ENCODE data around the gene EGFR. TPM values are rescaled to one million over a fixed set of nuclear protein-coding genes. Genes with fewer than 3 reads are reported as not detected.

Gene EGFR
- total and polyA plus RNA-seq, 7 donors: 3.6 to 39.7 (median 14.1) TPM

DNA sequence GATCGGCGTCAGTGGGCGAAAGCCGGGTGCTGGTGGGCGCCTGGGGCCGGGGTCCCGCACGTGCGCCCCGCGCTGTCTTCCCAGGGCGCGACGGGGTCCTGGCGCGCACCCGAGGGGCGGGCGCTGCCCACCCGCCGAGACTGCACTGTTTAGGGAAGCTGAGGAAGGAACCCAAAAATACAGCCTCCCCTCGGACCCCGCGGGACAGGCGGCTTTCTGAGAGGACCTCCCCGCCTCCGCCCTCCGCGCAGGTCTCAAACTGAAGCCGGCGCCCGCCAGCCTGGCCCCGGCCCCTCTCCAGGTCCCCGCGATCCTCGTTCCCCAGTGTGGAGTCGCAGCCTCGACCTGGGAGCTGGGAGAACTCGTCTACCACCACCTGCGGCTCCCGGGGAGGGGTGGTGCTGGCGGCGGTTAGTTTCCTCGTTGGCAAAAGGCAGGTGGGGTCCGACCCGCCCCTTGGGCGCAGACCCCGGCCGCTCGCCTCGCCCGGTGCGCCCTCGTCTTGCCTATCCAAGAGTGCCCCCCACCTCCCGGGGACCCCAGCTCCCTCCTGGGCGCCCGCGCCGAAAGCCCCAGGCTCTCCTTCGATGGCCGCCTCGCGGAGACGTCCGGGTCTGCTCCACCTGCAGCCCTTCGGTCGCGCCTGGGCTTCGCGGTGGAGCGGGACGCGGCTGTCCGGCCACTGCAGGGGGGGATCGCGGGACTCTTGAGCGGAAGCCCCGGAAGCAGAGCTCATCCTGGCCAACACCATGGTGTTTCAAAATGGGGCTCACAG, 1.1 kb downstream of the EGFR start:
- TF ChIP-seq, protein P1, sequence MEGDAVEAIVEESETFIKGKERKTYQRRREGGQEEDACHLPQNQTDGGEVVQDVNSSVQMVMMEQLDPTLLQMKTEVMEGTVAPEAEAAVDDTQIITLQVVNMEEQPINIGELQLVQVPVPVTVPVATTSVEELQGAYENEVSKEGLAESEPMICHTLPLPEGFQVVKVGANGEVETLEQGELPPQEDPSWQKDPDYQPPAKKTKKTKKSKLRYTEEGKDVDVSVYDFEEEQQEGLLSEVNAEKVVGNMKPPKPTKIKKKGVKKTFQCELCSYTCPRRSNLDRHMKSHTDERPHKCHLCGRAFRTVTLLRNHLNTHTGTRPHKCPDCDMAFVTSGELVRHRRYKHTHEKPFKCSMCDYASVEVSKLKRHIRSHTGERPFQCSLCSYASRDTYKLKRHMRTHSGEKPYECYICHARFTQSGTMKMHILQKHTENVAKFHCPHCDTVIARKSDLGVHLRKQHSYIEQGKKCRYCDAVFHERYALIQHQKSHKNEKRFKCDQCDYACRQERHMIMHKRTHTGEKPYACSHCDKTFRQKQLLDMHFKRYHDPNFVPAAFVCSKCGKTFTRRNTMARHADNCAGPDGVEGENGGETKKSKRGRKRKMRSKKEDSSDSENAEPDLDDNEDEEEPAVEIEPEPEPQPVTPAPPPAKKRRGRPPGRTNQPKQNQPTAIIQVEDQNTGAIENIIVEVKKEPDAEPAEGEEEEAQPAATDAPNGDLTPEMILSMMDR (IDR thresholded peaks at IDR 0.05): no peak
- peak; percentile 41 to 69 for DNase-seq

DNA sequence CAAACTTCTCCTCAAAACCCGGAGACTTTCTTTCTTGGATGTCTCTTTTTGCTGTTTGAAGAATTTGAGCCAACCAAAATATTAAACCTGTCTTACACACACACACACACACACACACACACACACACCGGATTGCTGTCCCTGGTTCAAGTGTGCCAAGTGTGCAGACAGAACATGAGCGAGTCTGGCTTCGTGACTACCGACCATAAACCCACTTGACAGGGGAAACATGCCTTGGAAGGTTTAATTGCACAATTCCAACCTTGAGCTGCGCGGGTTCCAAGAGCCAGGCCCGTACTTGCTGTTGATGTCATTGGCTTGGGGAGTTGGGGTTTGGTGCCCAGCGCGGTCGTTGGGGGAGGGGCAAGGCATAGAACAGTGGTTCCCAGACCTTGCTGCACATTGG, 1.7 kb downstream of the EGFR start:
- WGBS, 3 donors: 28 to 50% (median 32%) methylated on average over 11 of the region's 11 CpGs
- H3K4me1 ChIP-seq: peaks cover 37% of the 10 kb centered on the region
- peak; percentile 22 to 65 (median 52) for ATAC-seq

More for the DNA sequence above, 1.1 kb downstream of the EGFR start:
- WGBS, 3 donors: 1 to 4% (median 2%) methylated on average over 56 to 78 of the region's 78 CpGs
- no peaks in the 10 kb centered on the region for H3K36me3 ChIP-seq (ENCODE audit: insufficient read depth in 1 of 2, low read depth in 1 of 2)
- no peaks in the 10 kb centered on the region for H3K9me3 ChIP-seq
- ATAC-seq: peak; percentile 39 to 58 (median 49)
- peak overlapping the region; percentile 87 for H3K27ac ChIP-seq
- peaks cover 34% of the 10 kb centered on the region for H3K4me1 ChIP-seq
- peak overlapping the region; percentile 90 for H3K4me3 ChIP-seq
- H3K27me3 ChIP-seq (ENCODE audit: insufficient read depth in 3 of 3, low read length in 2 of 3): no peaks in the 10 kb centered on the region
- intact Hi-C loops (cut with DNase I): loop anchor here (10.0 kb wide), 4 partner anchors 55 to 245 kb away; no protein-coding TSS in a partner anchor

DNA sequence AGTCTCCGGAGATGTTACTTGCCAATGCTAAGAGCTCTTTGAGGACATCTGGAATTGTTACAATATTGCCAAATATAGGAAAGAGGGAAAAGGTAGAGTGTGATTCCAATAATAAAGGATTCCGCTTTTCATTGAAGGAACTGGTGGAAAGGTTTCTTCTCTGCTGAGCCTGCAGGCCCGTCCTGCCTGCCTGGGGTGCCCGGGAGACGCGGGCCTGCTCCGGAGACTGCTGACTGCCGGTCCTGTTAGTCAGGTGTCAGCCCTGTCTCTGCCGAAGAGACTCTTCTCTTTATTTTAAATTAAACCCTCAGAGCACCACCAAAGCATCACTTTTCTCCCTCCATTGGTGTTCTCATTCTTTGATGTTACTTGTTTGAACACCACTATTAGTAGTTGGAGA, 2.2 kb downstream of the EGFR start:
- intact Hi-C loops (cut with DNase I): loop anchor here in 1 of 2 donors (10.0 kb wide), 1 partner anchor 54 kb away; no protein-coding TSS in a partner anchor

More for the DNA sequence above, 1.7 kb downstream of the EGFR start:
- TF ChIP-seq, protein P1 (IDR thresholded peaks at IDR 0.05): no peak
- Histone ChIP-seq H3K27ac (peak overlapping the region; percentile 87), H3K4me3 (peak overlapping the region; percentile 90), H3K27me3 (ENCODE audit: insufficient read depth in 3 of 3, low read length in 2 of 3) (no peaks in the 10 kb centered on the region), H3K9me3 (no peaks in the 10 kb centered on the region), H3K36me3 (ENCODE audit: insufficient read depth in 1 of 2, low read depth in 1 of 2) (no peaks in the 10 kb centered on the region)
- DNase-seq: peak; percentile 71 to 80
- intact Hi-C loops (cut with DNase I): loop anchor here in 1 of 2 donors (10.0 kb wide), 1 partner anchor 54 kb away; no protein-coding TSS in a partner anchor

GRCh38 chr7:55022002-55022985, 3.5 kb downstream of the EGFR start:
- Histone ChIP-seq H3K27me3 (ENCODE audit: insufficient read depth in 3 of 3, low read length in 2 of 3) (no peaks in the 10 kb centered on the region), H3K4me3 (peak overlapping the region; percentile 90), H3K27ac (peak overlapping the region; percentile 77), H3K36me3 (ENCODE audit: insufficient read depth in 1 of 2, low read depth in 1 of 2) (no peaks in the 10 kb centered on the region), H3K9me3 (no peaks in the 10 kb centered on the region), H3K4me1 (peaks cover 55% of the 10 kb centered on the region)
- TF ChIP-seq, protein P1 (IDR thresholded peaks at IDR 0.05): no peak
- WGBS, 3 donors: 41 to 64% (median 46%) methylated on average over 17 of the region's 17 CpGs
- DNase-seq (peak in 1 of 2 donors; percentile 35), ATAC-seq (peak; percentile 37 to 57 (median 44))
- intact Hi-C loops (cut with DNase I): loop anchor here in 1 of 2 donors (10.0 kb wide), 1 partner anchor 53 kb away; no protein-coding TSS in a partner anchor

More for the DNA sequence above, 2.2 kb downstream of the EGFR start:
- Histone ChIP-seq H3K4me1 (peaks cover 42% of the 10 kb centered on the region), H3K27me3 (ENCODE audit: insufficient read depth in 3 of 3, low read length in 2 of 3) (no peaks in the 10 kb centered on the region), H3K36me3 (ENCODE audit: insufficient read depth in 1 of 2, low read depth in 1 of 2) (no peaks in the 10 kb centered on the region), H3K9me3 (no peaks in the 10 kb centered on the region), H3K27ac (peak overlapping the region; percentile 77), H3K4me3 (peak overlapping the region; percentile 90)
- DNase-seq (no peak), ATAC-seq (peak in 3 of 4 donors; percentile 32 to 37 (median 34))
- WGBS, 3 donors: 34 to 74% (median 42%) methylated on average over 9 of the region's 9 CpGs
- TF ChIP-seq, protein P1 (IDR thresholded peaks at IDR 0.05): no peak
